ENCODE results near the gene ABCC6.
"Not testable (repeated sequence)": the region's sequence is repeated elsewhere in the genome, so short reads cannot be mapped to it uniquely, and the experiment has no call there.

DNA sequence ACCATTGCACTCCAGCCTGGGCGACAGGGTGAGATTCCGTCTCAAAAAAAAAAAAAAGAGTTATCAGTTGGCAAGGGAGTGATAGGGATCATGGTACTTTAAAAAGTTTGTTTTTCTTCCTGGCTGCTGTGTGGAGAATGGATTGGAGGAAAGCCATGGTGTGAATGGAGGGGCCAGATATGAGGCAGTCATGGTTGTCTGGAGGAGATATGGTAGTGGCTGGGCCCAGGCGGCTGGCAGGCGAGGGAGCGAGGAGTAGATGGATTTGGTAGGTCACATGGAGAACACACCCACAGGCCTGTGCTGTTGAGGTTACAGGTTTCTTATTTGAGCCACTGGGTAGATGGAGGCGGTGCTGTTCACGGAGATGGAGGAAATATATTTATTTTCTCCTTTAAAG is 35.5 kb upstream of the ABCC6 start:
- TF ChIP-seq, protein P1, sequence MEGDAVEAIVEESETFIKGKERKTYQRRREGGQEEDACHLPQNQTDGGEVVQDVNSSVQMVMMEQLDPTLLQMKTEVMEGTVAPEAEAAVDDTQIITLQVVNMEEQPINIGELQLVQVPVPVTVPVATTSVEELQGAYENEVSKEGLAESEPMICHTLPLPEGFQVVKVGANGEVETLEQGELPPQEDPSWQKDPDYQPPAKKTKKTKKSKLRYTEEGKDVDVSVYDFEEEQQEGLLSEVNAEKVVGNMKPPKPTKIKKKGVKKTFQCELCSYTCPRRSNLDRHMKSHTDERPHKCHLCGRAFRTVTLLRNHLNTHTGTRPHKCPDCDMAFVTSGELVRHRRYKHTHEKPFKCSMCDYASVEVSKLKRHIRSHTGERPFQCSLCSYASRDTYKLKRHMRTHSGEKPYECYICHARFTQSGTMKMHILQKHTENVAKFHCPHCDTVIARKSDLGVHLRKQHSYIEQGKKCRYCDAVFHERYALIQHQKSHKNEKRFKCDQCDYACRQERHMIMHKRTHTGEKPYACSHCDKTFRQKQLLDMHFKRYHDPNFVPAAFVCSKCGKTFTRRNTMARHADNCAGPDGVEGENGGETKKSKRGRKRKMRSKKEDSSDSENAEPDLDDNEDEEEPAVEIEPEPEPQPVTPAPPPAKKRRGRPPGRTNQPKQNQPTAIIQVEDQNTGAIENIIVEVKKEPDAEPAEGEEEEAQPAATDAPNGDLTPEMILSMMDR (IDR thresholded peaks at IDR 0.05) = not testable (repeated sequence)
- TF ChIP-seq POLR2A (IDR thresholded peaks at IDR 0.05) = not testable (repeated sequence)

Data from lower leg skin (tissue), 3 donors.